GM12878 (cell line): ENCODE measurements around the gene ADK. TPM values are rescaled to one million over a fixed set of nuclear protein-coding genes. Genes with fewer than 3 reads are reported as not detected.

Source experiments
- BHLHE40 ChIP-seq, 2 experiments: fragments of 450-650 bp in 1 of 2; IDR thresholded peaks; 2 replicates each; pipeline ENCODE4 v1.6.1; 2011 to 2017; ENCODE audit warnings: low read depth in 2 of 2, borderline replicate concordance in 1 of 2, improper control_type of control experiment in 1 of 2, low read length in 1 of 2, mild to moderate bottlenecking in 1 of 2
- CHD1 ChIP-seq: IDR thresholded peaks from 2 replicates; pipeline ENCODE4 v1.6.1; 2012; ENCODE audit warnings: low read depth, low read length, improper control_type of control experiment
- E2F4 ChIP-seq: IDR thresholded peaks from 2 replicates; pipeline ENCODE4 v1.6.1; 2012; ENCODE audit warnings: low read depth, low read length, improper control_type of control experiment
- EGR1 ChIP-seq, 2 experiments: IDR thresholded peaks; 1 replicate in 1 of 2; 2 replicates in 1 of 2; pipeline ENCODE4 v1.6.1; 2011 to 2012; ENCODE audit warnings: low read depth in 2 of 2, low read length in 2 of 2, borderline replicate concordance in 1 of 2, mild to moderate bottlenecking in 1 of 2, moderate library complexity in 1 of 2
- FOS ChIP-seq: IDR thresholded peaks from 3 replicates; pipeline ENCODE4 v1.6.1; 2011; ENCODE audit warnings: borderline replicate concordance; ENCODE audit not compliant: insufficient read length; ENCODE audit errors: extremely low read depth
- FOXM1 ChIP-seq: IDR thresholded peaks from 2 replicates; pipeline ENCODE4 v1.6.1; 2012; ENCODE audit warnings: low read depth, mild to moderate bottlenecking, inconsistent platforms, low read length, moderate library complexity
- GABPA ChIP-seq: IDR thresholded peaks from 2 replicates; pipeline ENCODE4 v1.6.1; 2014; ENCODE audit warnings: antibody characterized with exemption, low read depth, mild to moderate bottlenecking, inconsistent platforms
- HCFC1 ChIP-seq: fragments of 150-350 bp; IDR thresholded peaks from 2 replicates; pipeline ENCODE4 v1.6.1; 2014; ENCODE audit warnings: low read length
- HDAC2 ChIP-seq: fragments of 200-600 bp; sonication (generic); IDR thresholded peaks from 2 replicates; pipeline ENCODE4 v1.6.1; 2017
- KAT2A ChIP-seq: conservative IDR thresholded peaks from 2 replicates; pipeline ENCODE4 v1.6.1; 2011; ENCODE audit warnings: low read depth, low read length; ENCODE audit not compliant: control insufficient read depth
- MTA3 ChIP-seq: IDR thresholded peaks from 2 replicates; pipeline ENCODE4 v1.6.1; 2012; ENCODE audit warnings: low read length, inconsistent platforms, borderline replicate concordance
- MYB ChIP-seq: fragments of 150-350 bp; IDR thresholded peaks from 2 replicates; pipeline ENCODE4 v1.6.1; 2014; ENCODE audit warnings: mild to moderate bottlenecking, low read depth, low read length, borderline replicate concordance
- NR2C1 ChIP-seq: fragments of 450-650 bp; IDR thresholded peaks from 2 replicates; pipeline ENCODE4 v1.6.1; 2017; ENCODE audit warnings: antibody characterized with exemption, mild to moderate bottlenecking, moderate library complexity
- NR2C2 ChIP-seq: IDR thresholded peaks from 2 replicates; pipeline ENCODE4 v1.6.1; 2011; ENCODE audit warnings: borderline replicate concordance, low read depth; ENCODE audit not compliant: control insufficient read depth, insufficient read length
- PKNOX1 ChIP-seq: fragments of 450-650 bp; IDR thresholded peaks from 2 replicates; pipeline ENCODE4 v1.6.1; 2016; ENCODE audit warnings: mild to moderate bottlenecking
- PML ChIP-seq: IDR thresholded peaks from 2 replicates; pipeline ENCODE4 v1.6.1; 2012; ENCODE audit warnings: low read length, inconsistent platforms
- RFX5 ChIP-seq: IDR thresholded peaks from 2 replicates; pipeline ENCODE4 v1.6.1; 2011; ENCODE audit warnings: low read depth, low read length, improper control_type of control experiment
- SIN3A ChIP-seq: IDR thresholded peaks from 2 replicates; pipeline ENCODE4 v1.6.1; 2012; ENCODE audit warnings: low read depth, low read length, improper control_type of control experiment
- SMC3 ChIP-seq: IDR thresholded peaks from 2 replicates; pipeline ENCODE4 v1.6.1; 2011; ENCODE audit warnings: low read length, improper control_type of control experiment, borderline replicate concordance
- SRF ChIP-seq, 2 experiments: IDR thresholded peaks; 2 replicates each; pipeline ENCODE4 v1.6.1; 2011; ENCODE audit warnings: low read depth in 2 of 2, low read length in 2 of 2, mild to moderate bottlenecking in 1 of 2, moderate library complexity in 1 of 2
- STAT1 ChIP-seq: fragments of 450-650 bp; conservative IDR thresholded peaks from 2 replicates; pipeline ENCODE4 v1.6.1; 2014; ENCODE audit warnings: antibody characterized with exemption, mild to moderate bottlenecking
- SUPT20H ChIP-seq: IDR thresholded peaks from 2 replicates; pipeline ENCODE4 v1.6.1; 2011; ENCODE audit warnings: low read depth, mild to moderate bottlenecking, low read length, moderate library complexity, borderline replicate concordance; ENCODE audit not compliant: control insufficient read depth
- USF1 ChIP-seq: IDR thresholded peaks from 2 replicates; pipeline ENCODE4 v1.6.1; 2011; ENCODE audit warnings: borderline replicate concordance, low read depth, mild to moderate bottlenecking, moderate library complexity, mixed read lengths, low read length; ENCODE audit not compliant: insufficient read depth; ENCODE audit errors: extremely low read length
- YBX1 ChIP-seq: fragments of 450-650 bp; IDR thresholded peaks from 2 replicates; pipeline ENCODE4 v1.6.1; 2016; ENCODE audit warnings: antibody characterized with exemption
- YY1 ChIP-seq: IDR thresholded peaks from 2 replicates; pipeline ENCODE4 v1.6.1; 2011; ENCODE audit warnings: low read depth, mild to moderate bottlenecking, low read length
- ZNF24 ChIP-seq: fragments of 450-650 bp; IDR thresholded peaks from 2 replicates; pipeline ENCODE4 v1.6.1; 2017; ENCODE audit warnings: antibody characterized with exemption, mild to moderate bottlenecking
- ZNF622 ChIP-seq: fragments of 450-650 bp; IDR thresholded peaks from 2 replicates; pipeline ENCODE4 v1.6.1; 2017; ENCODE audit warnings: mild to moderate bottlenecking, inconsistent platforms
- polyA plus RNA-seq, 11 experiments: library from polyadenylated mRNA; depleted of rRNA in 4 of 11; unstranded in 6 of 11; stranded (reverse) in 5 of 11; fragments of >200 nt; fragmentation: Nextera tagmentation in 4 of 11; fragmentation: Illumina TruSeq in 1 of 11; extraction: Ambion mirVana in 4 of 11; extraction: Trizol in 1 of 11; gene quantifications; 1 replicate in 1 of 11; 2 replicates in 10 of 11; pipeline versions ENCODE4 v1.2.1 to v1.2.3, GENCODE V29; 2011 to 2016; ENCODE audit warnings: inconsistent platforms in 2 of 11, missing spikeins in 2 of 11, low read depth in 1 of 11
- total RNA-seq, 4 experiments: library from RNA; depleted of rRNA in 3 of 4; stranded (reverse); fragments of >200 nt in 3 of 4; fragmentation: Illumina TruSeq in 1 of 4; extraction: Trizol in 1 of 4; gene quantifications; 2 replicates each; pipeline versions ENCODE4 v1.2.1 to v1.2.3, GENCODE V29; 2013 to 2021

The ADK gene
- total and polyA plus RNA-seq, 10 of the 15 experiments (the other 5 are each of a cell fraction or from before 2014, with no cell fraction given) = 42.0 to 151 (median 81.6) TPM

- 0 out of 2 replicates have a peak, but pooled peaks have one; percentile 37 for TF ChIP-seq YY1
- no peak for TF ChIP-seq GABPA
- TF ChIP-seq BHLHE40 (IDR thresholded peaks at IDR 0.05; ENCODE audit: borderline replicate concordance in 1 of 2, low read depth in 2 of 2, low read length in 1 of 2) = peak in 1 of 2 experiments; percentile 47; a peak in 1 of 4 replicates
- no peak for TF ChIP-seq YBX1
- no peak for TF ChIP-seq ZNF24
- TF ChIP-seq NR2C2 = no peak
- TF ChIP-seq SUPT20H = no peak
- no peak for TF ChIP-seq RFX5
- TF ChIP-seq SMC3 = no peak
- TF ChIP-seq SIN3A = no peak
- no peak for TF ChIP-seq HDAC2
- TF ChIP-seq FOXM1 = no peak
- TF ChIP-seq FOS = no peak
- peak; percentile 78 for TF ChIP-seq USF1
- TF ChIP-seq EGR1 (IDR thresholded peaks at IDR 0.05; ENCODE audit: borderline replicate concordance in 1 of 2, low read depth in 2 of 2, low read length in 2 of 2) = peak in 1 of 2 experiments; percentile 11; a peak in 1 of 3 replicates
- TF ChIP-seq CHD1 = no peak
- TF ChIP-seq NR2C1 = no peak
- no peak for TF ChIP-seq KAT2A
- no peak for TF ChIP-seq MTA3
- TF ChIP-seq HCFC1 = no peak
- no peak for TF ChIP-seq SRF (IDR thresholded peaks at IDR 0.05; ENCODE audit: low read depth in 2 of 2, low read length in 2 of 2)
- TF ChIP-seq ZNF622 = no peak; the same call in 1 of the 2 replicates
- 0 out of 2 replicates have a peak, but pooled peaks have one; percentile 20 for TF ChIP-seq PML
- no peak for TF ChIP-seq E2F4
- peak; percentile 86 for TF ChIP-seq PKNOX1
- TF ChIP-seq STAT1 = no peak
- TF ChIP-seq MYB = no peak
These were observed at the start of gene ADK (continued) for GRCh38 chr10:74150990-74151878.
